Activated CD8-positive, alpha-beta memory T cell treated with anti-CD3 and anti-CD28 coated beads, Interleukin-2, amount 50 U/mL, for 24 hours (primary cell): ENCODE results near the gene BRI3.

Source experiments
- DNase-seq: peaks from one replicate; pipeline ENCODE4 v3.0.0-alpha.2; 2020; ENCODE audit errors: extremely low read depth

The BRI3 gene

DNA sequence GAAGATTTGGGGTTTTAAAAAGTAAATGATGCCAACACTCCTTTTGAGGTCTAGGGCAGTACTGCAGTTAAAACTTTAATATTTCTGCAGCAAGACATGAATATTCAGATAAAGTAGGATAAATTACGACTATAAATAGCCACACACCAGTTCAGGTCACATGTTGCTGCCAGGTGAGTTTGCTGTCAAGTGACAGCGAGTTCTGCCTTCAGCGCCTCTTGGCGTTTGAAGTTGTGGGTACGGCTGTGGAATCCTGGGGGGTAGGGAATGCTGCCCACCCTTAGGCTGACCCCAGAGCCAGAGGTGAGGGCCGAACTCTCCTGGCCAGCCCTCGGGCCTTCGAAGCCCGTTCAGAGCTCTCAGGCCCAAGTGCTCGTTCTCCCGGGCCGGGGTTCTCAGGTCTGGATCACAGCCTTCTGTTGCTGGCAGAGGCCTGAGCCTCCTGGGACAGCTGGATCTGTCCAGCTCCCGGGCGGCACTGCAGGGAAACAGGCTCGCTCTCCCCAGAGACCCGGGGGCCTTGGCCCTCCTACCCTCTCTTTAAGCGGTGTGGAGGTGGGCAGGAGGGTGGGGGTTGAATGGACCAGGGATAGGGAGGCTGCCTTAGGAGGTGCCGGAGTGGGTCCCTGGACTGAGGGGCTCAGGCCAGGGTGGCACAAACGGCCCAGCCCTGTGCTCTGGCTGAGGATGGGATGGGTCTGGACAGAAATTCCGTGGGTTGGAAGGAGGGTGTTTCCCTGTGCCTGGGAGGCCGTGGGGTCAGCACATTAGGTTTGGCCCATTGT lies 5.4 kb downstream of the BRI3 start:
- no peak for DNase-seq

DNA sequence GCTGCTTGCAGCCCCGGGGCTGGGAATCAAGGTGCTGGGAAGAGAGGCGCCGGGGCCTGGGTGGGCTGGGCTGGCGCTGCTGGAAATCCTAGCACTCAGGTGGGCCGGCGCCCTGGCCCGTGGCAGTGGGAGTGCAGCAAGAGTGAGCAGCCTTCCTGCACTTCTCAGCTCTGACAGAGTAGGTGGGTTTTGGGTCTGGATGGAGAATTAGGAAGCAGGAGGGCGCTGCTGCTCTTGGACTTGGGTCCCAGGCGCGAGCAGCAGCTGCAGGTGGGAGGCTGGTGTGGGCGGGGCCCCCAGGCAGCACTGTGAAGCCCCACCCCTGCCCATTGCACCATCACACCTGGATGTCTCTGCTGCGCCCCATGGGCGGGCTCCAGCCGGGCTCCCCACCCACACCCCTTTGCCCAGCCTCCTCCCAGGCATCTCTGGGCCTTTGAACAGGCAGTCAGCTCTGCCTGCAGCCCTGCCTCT lies 6.0 kb downstream of the BRI3 start:
- DNase-seq = no peak

DNA sequence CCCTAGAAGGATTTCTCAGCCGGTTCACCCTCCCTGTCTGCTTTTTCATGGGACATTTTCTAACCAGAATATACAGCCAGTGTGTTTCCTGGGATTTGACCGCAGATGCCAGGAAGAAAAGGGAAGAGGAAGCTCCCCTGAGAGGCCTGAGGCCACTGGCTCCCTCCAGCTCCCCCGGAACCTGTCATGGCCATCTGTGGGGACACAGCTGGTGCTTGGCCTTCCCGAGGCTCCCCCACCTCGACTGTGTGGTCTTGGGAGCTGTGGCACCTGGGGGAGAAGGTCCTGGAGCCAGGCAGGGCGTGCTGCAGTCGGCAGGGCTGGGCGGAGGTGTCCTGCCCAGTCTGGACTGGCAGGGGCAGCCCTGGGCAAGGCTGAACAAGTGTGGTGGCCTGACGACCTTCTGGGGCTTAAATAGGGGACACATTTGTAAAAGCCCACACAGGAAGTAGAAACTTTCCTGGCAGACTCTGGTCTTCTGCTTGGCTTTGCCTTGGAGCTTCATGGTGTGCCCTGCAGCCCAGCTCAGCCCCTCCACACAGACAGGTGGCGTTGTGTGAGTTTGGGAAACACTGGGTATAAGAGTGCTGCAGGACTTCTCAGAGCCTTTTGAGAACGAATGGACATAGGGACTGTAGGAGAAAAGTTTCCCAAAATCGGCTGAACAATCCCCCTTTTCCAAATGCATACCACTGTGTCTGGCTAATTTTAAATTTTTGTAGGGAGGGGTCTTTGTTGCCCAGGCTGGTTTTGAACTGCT lies 6.8 kb downstream of the BRI3 start:
- no peak for DNase-seq

DNA sequence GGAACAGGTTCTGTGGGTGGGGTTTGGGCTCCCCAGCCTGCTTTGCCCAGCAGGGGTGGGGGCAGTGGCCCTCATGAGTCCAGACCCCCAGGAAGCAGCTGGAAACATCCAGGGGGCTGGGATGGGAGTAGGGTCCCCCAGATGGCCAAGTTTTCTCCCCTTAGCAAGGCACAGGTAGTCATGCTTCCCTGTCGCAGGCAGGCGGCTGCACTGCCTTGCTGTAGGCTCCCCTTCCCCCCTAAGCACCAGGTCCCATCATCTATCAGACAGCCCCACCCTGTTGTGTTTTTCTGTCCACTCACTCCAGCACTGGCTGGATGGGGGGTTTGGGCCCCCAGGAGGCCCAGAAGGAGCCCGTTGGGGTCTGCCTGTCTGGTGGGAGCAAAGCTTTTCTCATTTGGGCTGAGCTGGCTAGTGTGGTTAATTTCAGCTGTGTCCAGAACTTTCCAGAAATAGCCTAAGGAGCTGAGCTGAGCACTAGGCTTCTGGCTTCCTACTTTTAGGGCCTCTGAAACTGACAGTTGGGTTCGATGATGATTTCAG lies 7.9 kb downstream of the BRI3 start:
- no peak for DNase-seq

DNA sequence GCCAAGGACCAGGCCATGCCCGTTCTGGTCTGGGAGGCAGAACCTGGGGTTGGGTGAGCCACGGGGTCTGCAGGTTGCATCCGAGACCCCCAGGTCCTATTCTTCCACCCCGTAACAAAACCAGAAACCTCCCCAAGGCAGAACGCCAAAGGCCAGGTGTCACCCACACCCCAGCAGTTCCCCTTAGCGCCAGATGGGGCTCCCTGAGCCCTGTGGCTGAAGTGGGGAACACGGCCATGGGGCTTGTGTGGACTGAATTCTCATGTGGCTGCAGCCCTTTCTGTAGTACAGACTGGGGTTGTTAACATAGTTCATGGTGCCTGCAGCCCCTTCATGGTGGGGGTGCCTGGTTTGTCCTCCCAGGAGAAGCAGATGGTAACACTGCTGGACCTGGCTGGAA lies 10.2 kb downstream of the BRI3 start:
- DNase-seq = no peak

DNA sequence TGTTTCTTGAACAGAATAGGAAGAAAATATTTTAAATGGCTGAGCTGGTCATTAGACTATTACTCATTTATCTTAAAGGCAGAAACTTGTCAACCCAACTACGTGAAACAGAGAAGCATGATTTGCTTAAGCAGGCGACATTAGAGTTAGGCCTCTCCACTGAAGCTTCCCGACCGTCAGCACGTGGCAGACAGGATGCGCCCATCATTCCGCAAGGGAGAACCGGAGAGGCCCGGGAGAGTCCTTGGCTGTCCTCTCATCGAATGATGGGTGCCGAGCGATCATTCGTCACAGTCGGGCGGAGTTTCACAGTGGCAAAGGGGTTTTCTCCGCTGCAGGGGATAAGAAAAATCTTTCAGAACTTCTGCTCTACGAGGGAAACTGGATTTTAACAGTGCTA lies 11.8 kb downstream of the BRI3 start:
- DNase-seq = no peak

DNA sequence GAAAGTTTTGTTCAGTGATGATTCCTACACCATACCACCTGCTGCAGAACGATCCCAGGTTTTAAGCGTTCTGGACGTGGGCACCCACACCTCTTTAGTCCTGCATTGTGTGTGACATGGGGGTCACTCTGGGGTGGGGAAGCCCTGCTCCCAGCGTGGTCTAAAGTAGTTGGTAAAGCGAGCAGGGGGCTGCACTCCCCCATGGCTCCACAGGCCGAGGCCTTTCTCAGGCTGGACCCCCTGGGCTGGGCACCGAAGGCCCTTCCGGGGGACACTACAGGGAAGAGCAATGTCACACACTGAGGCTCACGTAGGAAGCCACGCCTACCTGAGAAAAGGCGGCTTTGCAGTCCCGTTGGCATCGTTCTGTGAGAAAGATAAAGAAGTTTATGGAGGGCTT lies 12.3 kb downstream of the BRI3 start:
- DNase-seq = no peak

DNA sequence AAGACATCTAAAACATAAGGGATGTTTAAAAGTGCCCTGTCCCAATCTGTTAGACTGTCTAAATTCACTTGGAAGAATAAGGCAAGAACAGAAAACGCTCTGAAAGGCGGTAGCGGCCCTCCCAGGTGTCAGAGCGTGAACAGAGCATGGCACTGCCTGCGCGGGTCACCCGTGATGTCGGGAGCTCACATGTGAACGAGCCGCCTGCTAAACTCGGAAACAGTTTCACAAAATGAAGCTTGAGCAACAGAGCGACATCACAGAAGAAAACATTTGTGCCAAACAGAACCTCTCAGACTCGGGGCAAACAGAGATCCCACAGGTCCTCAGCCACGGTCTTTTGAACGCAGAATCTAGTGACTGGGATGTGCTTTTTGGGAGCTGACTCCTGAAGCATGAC lies 12.8 kb downstream of the BRI3 start:
- no peak for DNase-seq

DNA sequence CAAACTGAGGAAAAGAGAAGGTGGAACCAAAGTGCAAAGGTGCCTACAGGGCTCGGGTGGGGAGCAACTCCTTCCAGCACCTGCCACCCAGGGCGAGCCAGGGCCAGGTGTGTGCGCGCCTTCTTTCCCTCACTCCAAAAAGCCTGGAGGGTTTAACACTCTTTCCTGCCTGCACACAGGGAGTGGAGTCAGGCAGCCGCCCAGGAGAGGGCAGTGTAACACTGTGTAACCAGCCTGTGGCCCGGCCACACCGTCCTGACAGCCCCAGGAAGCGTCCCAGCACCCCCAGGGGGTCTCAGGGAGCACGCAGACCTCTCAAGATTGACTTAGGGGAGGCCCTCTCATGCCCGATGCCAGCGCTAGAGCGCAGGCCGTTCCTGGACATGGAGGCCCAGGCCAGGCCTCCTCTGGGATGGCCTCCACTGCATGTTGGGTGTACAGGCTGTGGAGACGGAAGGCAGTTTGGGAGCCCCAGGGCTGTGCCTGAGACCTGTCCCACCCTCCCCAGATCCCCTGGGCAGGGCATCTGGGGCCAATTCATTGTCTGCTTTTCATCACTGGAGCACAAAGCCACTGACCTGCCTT lies 13.4 kb downstream of the BRI3 start:
- DNase-seq = no peak

DNA sequence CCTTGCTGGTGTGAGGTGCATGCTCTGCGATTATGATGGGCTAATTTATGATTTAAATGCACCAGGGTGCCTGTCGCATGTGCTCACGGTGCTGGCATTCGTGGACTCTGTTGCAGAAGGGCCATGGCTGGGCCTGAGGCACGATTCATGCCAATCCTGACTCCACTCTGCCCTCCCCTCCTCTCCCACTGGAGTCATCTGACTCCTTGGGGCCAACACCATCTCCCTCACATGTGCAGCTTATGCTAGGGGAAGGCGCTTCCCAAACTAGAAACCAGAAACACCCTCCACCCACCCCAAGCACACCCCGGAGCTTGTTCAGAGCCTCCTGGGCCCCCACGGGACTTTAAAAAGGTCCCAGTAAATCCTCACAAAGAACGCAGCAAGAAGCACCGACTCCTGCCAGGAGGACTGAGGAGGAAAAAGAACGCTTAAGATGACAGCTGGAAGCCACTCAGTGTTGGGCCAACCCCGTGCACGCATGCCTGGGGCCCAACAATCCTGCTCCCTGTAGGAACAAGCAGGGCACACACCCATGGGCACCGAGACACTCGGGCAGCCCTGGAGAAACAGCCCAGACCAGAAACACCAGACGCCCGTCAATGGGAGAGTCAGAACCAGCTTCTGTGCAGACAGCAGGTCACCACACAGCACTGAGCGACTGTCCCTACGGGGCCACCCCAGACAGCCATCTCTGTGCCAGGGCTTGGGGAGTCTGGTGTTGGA lies 14.1 kb downstream of the BRI3 start:
- DNase-seq = no peak

DNA sequence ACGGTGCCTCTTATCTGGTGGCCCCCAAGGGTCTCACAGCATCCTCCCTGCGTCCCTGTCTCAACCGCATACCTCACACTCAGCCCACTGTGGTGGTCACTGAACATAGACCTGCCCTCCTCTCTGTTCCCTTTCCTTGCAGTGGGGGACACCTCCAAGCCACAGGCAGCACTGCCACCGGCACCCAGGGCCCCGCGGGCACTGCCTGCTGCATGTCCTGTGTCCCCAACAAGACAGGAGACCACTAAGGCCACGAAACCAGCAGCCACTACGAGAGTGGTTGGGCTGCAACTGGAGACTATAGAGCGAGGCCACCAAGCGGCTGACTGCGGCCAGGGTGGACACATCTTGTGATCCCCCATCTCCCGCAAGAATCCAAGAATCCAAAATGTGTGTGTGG lies 15.3 kb downstream of the BRI3 start:
- no peak for DNase-seq

DNA sequence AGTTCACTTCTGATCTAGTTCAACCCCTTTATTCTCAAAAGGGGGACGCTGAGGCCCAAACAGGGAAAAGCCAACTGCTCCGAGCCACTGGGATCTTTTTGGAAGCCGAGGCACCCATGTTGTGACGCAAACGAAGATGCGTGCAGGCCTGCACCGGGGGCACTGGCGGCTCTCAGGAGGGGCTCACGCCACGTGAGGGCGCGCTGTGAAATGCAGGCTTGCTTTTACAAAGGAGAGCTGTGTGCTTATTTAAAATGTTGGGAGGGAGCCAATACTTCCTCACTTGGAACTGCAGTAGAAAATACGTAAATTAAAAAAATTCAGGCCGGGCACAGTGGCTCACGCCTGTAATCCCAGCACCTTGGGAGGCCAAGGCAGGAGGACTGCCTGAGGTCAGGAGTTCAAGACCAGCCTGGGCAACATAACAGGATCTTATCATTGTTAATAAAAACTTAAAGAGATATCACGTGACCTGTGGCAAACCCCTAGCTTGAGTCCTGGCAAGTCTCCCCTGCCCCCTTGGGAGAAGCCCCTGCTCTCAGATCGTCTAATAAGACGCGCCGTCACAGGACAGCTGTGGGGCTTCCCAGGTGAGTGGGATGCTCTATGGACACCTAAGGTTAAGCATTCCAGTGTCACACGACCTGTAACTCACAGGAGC lies 16.3 kb downstream of the BRI3 start:
- no peak for DNase-seq

DNA sequence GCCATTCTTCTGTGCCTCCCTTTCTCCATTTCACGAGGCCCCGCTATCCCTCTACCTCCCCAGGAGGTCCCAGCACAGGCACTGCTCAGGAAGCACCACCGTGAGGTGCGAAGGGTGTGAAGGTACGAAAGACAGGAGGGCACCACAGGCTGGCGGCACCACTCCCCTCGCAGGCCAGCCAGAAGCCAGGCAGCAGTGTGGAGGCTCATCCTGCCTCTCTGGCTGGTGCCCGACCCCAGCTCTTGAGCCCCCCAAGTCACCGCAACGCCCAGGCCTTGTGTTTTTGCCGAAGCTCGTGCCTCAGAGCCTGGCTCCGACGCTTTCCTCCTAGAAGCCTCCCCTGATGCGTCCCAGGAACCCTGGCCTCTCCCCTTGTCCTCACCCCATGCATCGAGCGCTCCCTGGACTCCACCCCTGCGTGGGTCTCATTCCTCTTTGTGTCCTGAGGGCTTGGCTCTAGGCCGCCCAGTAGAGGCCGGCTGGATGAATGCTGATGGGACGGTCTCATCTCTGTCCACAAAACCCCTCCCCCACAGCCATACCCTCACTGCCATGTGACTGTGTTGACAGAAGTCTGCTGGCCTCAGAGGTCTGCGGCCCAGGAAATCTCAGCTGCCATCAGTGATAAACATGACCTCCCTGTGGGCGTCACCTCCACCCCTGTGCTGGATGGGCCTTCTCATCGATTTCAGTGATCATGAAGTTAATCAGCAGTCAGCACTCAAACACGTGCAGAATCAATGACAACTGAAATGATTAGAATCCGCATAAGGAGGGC lies 19.3 kb downstream of the BRI3 start:
- DNase-seq = no peak

DNA sequence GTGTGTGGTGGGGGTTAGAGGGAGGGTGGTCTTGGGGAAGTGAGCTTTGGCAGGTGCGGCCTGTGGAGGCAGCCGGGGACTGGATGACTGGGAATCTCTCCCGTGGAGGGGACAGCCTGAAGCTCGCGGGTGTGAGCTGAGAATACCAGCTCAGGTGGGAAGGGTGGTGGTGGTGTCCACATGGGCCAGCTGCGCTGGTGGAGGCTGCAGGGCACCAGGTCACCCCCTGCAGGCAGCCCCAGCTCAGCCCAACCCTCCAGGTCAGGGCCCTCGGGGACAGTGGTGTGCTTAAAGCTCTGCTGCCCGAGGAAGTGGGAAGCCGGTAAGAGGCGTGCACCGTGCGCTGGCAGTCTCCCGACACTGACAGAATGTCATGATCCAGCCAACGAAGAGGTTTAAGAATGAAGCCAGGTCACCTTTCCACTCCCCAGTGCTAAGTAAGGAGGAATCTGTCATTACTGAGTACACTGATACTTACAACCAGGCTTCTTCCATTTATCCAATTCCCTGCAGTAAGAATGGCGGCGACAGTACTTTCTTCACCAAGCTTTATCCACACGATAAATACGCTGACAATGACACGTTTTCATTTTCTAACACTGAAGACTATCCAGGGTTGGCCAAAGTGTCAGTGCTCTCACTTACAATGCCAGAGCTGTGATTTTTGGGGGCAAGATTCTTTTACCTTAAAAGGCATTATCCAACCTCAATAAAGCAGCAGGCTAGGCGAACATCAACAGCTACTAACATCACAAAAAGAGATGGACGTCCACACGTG lies 20.4 kb downstream of the BRI3 start:
- DNase-seq = no peak

DNA sequence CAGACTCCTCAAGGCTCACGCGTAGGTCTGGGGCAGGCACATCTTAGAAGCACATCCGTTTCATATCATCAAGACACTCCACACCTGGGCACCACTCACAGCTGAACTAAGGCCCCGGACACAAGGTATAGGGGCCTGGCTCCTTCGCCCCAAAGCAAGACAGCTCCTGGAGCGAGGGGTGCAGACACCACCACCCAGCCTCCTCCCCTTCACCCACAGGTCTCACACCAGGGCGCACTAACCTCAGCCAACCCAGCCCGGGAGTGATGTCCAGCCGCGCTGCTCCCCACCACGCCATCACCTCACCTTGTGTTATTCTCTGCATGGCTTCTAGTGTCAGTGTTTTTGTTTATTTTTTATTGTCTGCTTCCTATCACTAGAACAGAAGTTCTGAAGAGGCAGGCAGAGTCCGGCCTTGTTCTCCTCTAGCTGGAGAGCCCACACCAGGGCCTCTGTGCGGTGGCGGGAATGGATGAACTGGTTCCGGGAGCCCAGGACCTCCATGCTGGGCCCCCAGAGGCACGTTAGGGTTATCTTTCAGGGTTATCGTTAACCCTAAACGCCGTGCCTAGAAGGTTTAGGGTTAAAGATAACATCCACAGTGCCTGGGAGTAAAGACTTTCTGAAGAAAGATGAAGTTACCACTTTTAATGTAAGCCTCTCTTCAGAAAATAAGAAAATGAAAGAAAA lies 21.8 kb downstream of the BRI3 start:
- no peak for DNase-seq

DNA sequence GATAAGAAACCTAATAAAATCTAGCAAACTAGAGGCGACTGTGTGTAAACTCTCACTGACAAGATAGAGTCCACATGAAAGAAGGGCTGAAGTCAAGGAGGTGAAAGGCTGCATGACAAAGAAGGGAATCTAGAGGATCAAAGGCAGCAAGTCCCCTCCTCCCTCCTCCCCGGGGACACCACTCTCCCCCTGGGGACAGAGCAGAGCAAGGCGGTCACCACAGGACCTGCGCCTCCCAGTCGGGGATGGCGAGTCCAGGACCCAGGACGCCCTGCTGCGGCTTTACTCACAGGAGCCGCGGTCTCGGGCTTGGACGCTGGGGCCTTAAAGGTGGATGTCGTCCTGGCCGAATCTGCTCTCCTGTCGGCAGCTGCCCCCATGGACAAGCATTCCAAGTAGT lies 22.4 kb downstream of the BRI3 start:
- no peak for DNase-seq

DNA sequence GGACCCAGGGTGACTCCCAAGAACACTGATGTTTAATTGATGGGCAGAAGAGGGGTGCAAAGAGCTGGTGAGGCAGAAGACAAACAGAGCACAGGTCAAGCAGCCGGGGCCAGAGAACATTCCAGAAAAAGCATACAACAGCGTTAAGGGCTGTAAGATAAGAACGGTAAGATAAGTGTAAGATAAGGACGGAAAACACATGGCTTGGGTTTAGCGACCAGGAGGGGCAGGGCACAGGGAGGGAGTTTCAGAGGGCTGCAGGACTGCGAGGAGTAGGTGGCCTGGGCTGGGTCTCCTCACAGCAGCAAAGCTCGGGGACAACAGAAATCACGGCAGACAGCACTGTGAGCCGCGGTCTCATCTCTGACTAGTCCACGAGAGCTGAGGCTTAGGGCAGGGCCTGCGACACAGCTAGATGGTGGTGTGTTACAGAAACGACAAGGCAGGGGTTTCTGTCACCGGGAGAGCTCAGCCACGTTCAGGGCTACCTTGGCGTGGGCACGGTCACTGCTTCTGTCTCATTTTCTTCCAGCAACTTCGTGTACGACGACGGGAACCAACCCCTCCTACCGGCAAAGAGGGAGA lies 24.6 kb downstream of the BRI3 start:
- no peak for DNase-seq

DNA sequence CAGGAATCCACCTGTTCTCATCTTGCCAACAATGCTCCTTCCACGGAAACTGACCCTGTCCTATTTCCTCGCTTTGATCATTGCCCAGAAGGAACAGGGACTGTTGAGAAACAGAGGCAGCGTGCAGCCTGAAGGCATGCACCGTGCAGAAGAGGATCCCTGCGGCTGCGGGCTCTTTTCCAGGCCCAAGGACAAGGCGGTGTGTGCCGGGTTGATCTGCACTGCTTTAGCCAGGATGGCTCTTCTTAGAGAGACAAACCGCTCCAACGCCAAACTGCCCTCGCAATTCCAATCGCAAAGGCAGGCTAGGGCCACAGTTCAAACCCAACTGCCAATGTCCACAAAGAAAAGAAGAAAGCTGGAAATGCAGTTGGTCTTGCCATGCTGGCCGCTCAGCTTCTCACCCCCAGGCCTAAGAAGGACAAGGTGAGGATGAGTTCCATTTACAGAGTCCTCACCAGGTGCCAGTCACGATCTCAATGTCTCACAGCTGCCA lies 26.5 kb downstream of the BRI3 start:
- DNase-seq = no peak

DNA sequence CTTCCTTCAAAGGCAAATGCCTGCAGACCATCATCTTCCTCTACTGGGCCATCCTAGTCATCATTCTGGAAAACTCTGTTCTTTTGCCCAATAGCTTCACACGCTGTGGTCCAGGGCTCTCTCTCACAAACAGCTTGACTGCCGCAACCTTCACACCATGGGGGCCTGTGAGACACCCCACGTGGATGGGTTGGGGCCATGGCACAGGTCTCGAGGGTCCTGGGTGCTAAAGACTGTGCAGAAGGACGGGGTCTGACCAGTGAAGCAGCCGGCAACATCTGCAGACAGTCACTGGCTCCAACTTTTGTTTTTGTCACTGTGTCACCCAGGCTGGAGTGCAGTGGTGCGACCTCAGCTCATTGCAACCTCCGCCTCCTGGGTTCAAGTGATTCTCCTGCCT lies 28.1 kb downstream of the BRI3 start:
- DNase-seq = no peak
